Nephron (organoid): ENCODE results near the gene SELPLG.
A peak's percentile ranks its signal among the peaks of the same experiment; 100 is the strongest.

Experiments used
- H3K27ac Mint-ChIP-seq, 3 experiments: 2 replicates each; pipeline ENCODE4 v1.8.0; 2020; ENCODE audit warnings: mixed read lengths in 3 of 3, mild to moderate bottlenecking in 2 of 3, moderate library complexity in 1 of 3
- H3K27me3 Mint-ChIP-seq: 2 replicates; pipeline ENCODE4 v1.8.0; 2021; ENCODE audit warnings: low read depth, mild to moderate bottlenecking, moderate library complexity, mixed read lengths
- H3K36me3 Mint-ChIP-seq: 2 replicates; pipeline ENCODE4 v1.8.0; 2020; ENCODE audit warnings: low read depth, mixed read lengths
- H3K4me1 Mint-ChIP-seq: 2 replicates; pipeline ENCODE4 v1.8.0; 2020; ENCODE audit warnings: mixed read lengths
- H3K4me3 Mint-ChIP-seq, 3 experiments: 2 replicates each; pipeline ENCODE4 v1.8.0; 2020; ENCODE audit warnings: mild to moderate bottlenecking in 3 of 3, mixed read lengths in 3 of 3, moderate library complexity in 2 of 3
- H3K9me3 Mint-ChIP-seq: 2 replicates; pipeline ENCODE4 v1.8.0; 2020; ENCODE audit warnings: mixed read lengths
- TF ChIP-seq, protein P1 (sequence below), 3 experiments: fragments of 200-600 bp; sonication (generic); IDR thresholded peaks; one replicate each; pipeline ENCODE4 v1.5.0; 2021; ENCODE audit warnings: antibody characterized with exemption in 3 of 3; ENCODE audit not compliant: unreplicated experiment in 3 of 3

SELPLG gene

DNA sequence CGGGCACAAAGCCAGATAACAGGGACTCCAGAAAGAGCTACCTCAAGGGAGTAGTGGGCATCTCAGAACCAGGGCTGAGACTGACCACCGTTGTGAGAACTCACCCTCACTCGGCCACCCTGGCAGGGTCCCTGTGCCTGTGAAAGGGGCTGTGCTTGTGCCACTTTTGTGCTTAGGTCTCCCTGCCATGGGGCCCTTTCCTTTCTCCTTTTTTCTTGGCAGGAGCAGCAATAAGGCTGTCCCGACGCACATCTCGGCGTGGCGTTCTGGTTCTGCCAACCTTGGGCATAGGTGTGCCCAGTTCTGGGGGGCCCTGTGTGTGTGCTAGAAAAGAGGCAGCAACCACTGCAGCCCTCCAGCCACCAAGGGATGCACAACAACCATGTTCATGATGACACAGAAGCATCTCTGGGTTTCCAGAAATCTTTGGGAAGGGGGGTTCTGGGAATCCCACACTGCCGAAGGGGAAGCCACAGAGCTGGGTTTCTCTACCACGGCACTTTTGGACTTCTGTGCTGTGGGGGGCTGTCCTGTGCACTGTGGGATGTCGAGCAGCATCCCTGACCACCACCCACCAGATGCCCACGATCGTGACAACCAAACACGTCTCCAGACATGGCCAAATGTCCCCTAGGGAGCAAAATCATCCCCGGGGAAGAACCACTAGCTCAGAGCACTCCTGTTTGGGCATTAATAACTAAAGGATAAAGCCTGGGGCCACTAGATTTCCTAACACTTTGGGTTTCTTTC lies 22.7 kb downstream of the SELPLG start:
- no peaks in the 10 kb centered on the region for H3K9me3 Mint-ChIP-seq
- H3K36me3 Mint-ChIP-seq: no peaks in the 10 kb centered on the region
- peaks cover 43% of the 10 kb centered on the region for H3K4me1 Mint-ChIP-seq
- no peak overlapping the region for H3K4me3 Mint-ChIP-seq
- TF ChIP-seq, protein P1, sequence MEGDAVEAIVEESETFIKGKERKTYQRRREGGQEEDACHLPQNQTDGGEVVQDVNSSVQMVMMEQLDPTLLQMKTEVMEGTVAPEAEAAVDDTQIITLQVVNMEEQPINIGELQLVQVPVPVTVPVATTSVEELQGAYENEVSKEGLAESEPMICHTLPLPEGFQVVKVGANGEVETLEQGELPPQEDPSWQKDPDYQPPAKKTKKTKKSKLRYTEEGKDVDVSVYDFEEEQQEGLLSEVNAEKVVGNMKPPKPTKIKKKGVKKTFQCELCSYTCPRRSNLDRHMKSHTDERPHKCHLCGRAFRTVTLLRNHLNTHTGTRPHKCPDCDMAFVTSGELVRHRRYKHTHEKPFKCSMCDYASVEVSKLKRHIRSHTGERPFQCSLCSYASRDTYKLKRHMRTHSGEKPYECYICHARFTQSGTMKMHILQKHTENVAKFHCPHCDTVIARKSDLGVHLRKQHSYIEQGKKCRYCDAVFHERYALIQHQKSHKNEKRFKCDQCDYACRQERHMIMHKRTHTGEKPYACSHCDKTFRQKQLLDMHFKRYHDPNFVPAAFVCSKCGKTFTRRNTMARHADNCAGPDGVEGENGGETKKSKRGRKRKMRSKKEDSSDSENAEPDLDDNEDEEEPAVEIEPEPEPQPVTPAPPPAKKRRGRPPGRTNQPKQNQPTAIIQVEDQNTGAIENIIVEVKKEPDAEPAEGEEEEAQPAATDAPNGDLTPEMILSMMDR (IDR thresholded peaks at IDR 0.05; ENCODE audit: unreplicated experiment in 3 of 3): no peak
- peak overlapping the region; percentile 36 to 74 (median 61) for H3K27ac Mint-ChIP-seq
- H3K27me3 Mint-ChIP-seq: no peaks in the 10 kb centered on the region

GRCh38 chr12:108610336-108610815 lies 23.3 kb downstream of the SELPLG start:
- Mint-ChIP-seq H3K36me3 (no peaks in the 10 kb centered on the region), H3K4me1 (peaks cover 43% of the 10 kb centered on the region)

GRCh38 chr12:108609537-108610335 lies 24.0 kb downstream of the SELPLG start:
- no peaks in the 10 kb centered on the region for H3K9me3 Mint-ChIP-seq
- H3K4me1 Mint-ChIP-seq: peaks cover 43% of the 10 kb centered on the region
- peaks cover 6% of the 10 kb centered on the region for H3K27me3 Mint-ChIP-seq
- no peak overlapping the region for H3K4me3 Mint-ChIP-seq
- H3K27ac Mint-ChIP-seq: peak overlapping the region; percentile 61 to 84 (median 74)
- no peaks in the 10 kb centered on the region for H3K36me3 Mint-ChIP-seq
- TF ChIP-seq, protein P1 (IDR thresholded peaks at IDR 0.05; ENCODE audit: unreplicated experiment in 3 of 3): no peak

More at GRCh38 chr12:108610336-108610815, 23.3 kb downstream of the SELPLG start:
- peak overlapping the region; percentile 61 to 84 (median 74) for H3K27ac Mint-ChIP-seq
- H3K4me3 Mint-ChIP-seq: no peak overlapping the region
- TF ChIP-seq, protein P1 (IDR thresholded peaks at IDR 0.05; ENCODE audit: unreplicated experiment in 3 of 3): no peak
- H3K27me3 Mint-ChIP-seq: peaks cover 2% of the 10 kb centered on the region
- H3K9me3 Mint-ChIP-seq: no peaks in the 10 kb centered on the region

DNA sequence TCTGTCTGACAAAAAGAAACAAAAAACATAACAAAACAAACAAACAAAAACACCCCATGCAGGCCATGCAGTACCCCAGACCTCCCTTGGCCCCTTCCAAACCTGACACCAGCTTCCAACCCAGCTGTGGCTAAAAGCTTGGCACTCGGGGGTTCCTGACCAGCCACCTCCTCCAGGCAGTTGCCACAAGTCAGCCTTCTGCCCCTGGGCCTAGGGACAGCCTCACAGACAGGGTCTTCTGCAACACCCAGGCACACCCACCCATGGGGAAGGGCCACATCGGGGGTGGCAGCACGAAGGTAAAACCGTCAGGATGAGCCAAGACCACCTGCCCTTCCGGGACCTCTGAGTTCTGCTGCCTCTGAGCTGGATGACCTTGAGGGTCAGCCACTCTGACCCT lies 25.1 kb downstream of the SELPLG start:
- Mint-ChIP-seq H3K4me1 (peaks cover 54% of the 10 kb centered on the region), H3K9me3 (no peaks in the 10 kb centered on the region), H3K27ac (peak overlapping the region in 2 of 3 experiments; percentile 15 to 70), H3K27me3 (peaks cover 11% of the 10 kb centered on the region), H3K36me3 (no peaks in the 10 kb centered on the region), H3K4me3 (no peak overlapping the region)
- TF ChIP-seq, protein P1 (IDR thresholded peaks at IDR 0.05; ENCODE audit: unreplicated experiment in 3 of 3): no peak

DNA sequence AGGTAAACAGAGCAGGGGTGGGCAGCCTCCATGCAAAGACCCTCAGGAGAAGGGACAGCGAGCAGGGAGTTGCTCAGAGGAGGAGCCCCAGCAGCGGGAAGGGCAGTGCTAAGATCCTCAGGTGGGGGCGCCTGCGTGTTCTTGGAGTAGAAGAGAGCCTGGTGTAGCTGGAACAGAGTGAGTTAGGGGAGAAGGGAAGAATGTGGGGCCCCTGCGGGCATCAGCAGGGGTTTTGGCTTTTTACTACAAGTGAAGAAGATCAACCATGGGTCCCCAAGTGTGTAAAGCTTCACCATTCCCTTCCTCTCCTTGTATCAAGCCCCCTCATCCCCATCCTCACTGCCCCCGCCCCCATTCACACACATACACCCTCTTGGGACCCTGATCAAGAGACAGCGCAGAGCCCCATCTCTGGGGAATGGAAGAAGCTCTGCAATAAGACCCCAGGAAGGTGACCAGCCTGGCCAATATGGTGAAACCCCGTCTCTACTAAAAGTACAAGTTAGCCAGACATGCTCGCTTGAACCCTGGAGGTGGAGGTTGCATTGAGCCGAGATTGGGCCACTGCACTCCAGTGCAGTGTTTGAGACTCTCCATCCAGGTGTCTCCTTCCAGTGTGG lies 25.6 kb downstream of the SELPLG start:
- H3K9me3 Mint-ChIP-seq: no peaks in the 10 kb centered on the region
- H3K4me1 Mint-ChIP-seq: peaks cover 49% of the 10 kb centered on the region
- TF ChIP-seq, protein P1 (IDR thresholded peaks at IDR 0.05; ENCODE audit: unreplicated experiment in 3 of 3): no peak
- peaks cover 11% of the 10 kb centered on the region for H3K27me3 Mint-ChIP-seq
- H3K27ac Mint-ChIP-seq: peak overlapping the region; percentile 47 to 70 (median 49)
- no peaks in the 10 kb centered on the region for H3K36me3 Mint-ChIP-seq
- no peak overlapping the region for H3K4me3 Mint-ChIP-seq
